Measurements from ENCODE around the gene GRK5.

- TF ChIP-seq, protein P1, sequence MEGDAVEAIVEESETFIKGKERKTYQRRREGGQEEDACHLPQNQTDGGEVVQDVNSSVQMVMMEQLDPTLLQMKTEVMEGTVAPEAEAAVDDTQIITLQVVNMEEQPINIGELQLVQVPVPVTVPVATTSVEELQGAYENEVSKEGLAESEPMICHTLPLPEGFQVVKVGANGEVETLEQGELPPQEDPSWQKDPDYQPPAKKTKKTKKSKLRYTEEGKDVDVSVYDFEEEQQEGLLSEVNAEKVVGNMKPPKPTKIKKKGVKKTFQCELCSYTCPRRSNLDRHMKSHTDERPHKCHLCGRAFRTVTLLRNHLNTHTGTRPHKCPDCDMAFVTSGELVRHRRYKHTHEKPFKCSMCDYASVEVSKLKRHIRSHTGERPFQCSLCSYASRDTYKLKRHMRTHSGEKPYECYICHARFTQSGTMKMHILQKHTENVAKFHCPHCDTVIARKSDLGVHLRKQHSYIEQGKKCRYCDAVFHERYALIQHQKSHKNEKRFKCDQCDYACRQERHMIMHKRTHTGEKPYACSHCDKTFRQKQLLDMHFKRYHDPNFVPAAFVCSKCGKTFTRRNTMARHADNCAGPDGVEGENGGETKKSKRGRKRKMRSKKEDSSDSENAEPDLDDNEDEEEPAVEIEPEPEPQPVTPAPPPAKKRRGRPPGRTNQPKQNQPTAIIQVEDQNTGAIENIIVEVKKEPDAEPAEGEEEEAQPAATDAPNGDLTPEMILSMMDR (IDR thresholded peaks at IDR 0.05): no peak
- TF ChIP-seq POLR2A (IDR thresholded peaks at IDR 0.05): no peak
Measured at GRCh38 chr10:119377958-119378736, 170.8 kb downstream of the GRK5 start.

Data from lower leg skin (tissue), 3 donors.